Upper lobe of left lung (tissue), 4 donors: ENCODE results near the gene PLD3.

Experiments used
- CTCF ChIP-seq, 6 experiments: fragments of 450-650 bp in 4 of 6; fragments of 200-600 bp in 2 of 6; sonication (generic) in 2 of 6; IDR thresholded peaks; one replicate each; pipeline ENCODE4 v1.5.1; 2016 to 2019; ENCODE audit warnings: antibody characterized with exemption in 6 of 6
- EP300 ChIP-seq, 4 donors: sonication (generic); formaldehyde crosslinking; IDR thresholded peaks; one replicate each; pipeline ENCODE4 v1.5.1; 2017; ENCODE audit warnings: antibody characterized with exemption in 4 of 4, control low read depth in 2 of 4
- POLR2A ChIP-seq, 4 donors: fragments of 450-650 bp; IDR thresholded peaks; one replicate each; pipeline ENCODE4 v1.5.1; 2016 to 2017; ENCODE audit warnings: antibody characterized with exemption in 4 of 4, mild to moderate bottlenecking in 2 of 4
- POLR2AphosphoS5 ChIP-seq, 2 donors: sonication (generic); formaldehyde crosslinking; IDR thresholded peaks; one replicate each; pipeline ENCODE4 v1.5.1; 2017; ENCODE audit warnings: antibody characterized with exemption in 2 of 2

DNA sequence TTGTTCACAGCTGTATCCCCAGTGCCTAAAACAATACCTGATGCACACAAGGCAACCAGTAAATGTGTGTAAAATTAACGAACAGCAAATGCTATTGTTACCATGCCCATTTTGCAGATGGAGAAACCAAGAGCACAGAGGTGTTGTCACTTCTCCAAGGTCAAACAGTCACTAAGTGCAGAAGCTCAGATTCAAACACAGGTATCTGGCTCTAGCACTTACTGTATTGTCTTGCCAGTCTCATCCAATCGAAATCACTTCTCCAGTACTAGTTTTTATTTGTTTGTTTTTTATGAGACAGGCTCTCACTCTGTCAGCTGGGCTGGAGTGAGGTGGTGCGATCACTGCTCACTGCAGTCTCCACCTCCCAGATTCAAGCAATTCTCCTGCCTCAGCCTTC, 13.7 kb downstream of the PLD3 start:
- TF ChIP-seq CTCF (IDR thresholded peaks at IDR 0.05) (no peak), POLR2A (IDR thresholded peaks at IDR 0.05) (no peak), POLR2AphosphoS5 (IDR thresholded peaks at IDR 0.05) (no peak), EP300 (IDR thresholded peaks at IDR 0.05) (no peak)
